ENCODE results near the gene ZIC2.
"Not testable (repeated sequence)": the region's sequence is repeated elsewhere in the genome, so short reads cannot be mapped to it uniquely, and the experiment has no call there.

Gene ZIC2
- total RNA-seq = 0 to 0.14 reads per million in 2 donors

- no peak for DNase-seq
Measured at GRCh38 chr13:99981735-99982035, at the start of gene ZIC2. Gene ZIC2 (plus strand): TSS chr13:99981784. CDS start chr13:99982065, 281 bp downstream.

GRCh38 chr13:99932912-99933311 lies 48.7 kb upstream of the ZIC2 start:
- DNase-seq = no peak

- no peak for DNase-seq
Measured at GRCh38 chr13:99935772-99936171, 45.8 kb upstream of the ZIC2 start.

- DNase-seq = no peak
Measured at GRCh38 chr13:99938635-99939034, 42.9 kb upstream of the ZIC2 start.

GRCh38 chr13:99941086-99941485 lies 40.5 kb upstream of the ZIC2 start:
- no peak for DNase-seq

GRCh38 chr13:99941911-99942310 lies 39.7 kb upstream of the ZIC2 start:
- no peak for DNase-seq

- DNase-seq = no peak
Measured at GRCh38 chr13:99944102-99944501, 37.5 kb upstream of the ZIC2 start.

- no peak for DNase-seq
Measured at GRCh38 chr13:99944606-99945005, 37.0 kb upstream of the ZIC2 start.

GRCh38 chr13:99945515-99945914 lies 36.1 kb upstream of the ZIC2 start:
- DNase-seq = not testable (repeated sequence)

- no peak for DNase-seq
Measured at GRCh38 chr13:99947666-99948065, 33.9 kb upstream of the ZIC2 start.

- DNase-seq = no peak
Measured at GRCh38 chr13:99948411-99948810, 33.2 kb upstream of the ZIC2 start.

GRCh38 chr13:99948907-99949678 lies 32.5 kb upstream of the ZIC2 start:
- DNase-seq = no peak

- DNase-seq = no peak
Measured at GRCh38 chr13:99949679-99950413, 31.7 kb upstream of the ZIC2 start.

GRCh38 chr13:99951666-99952065 lies 29.9 kb upstream of the ZIC2 start:
- not testable (repeated sequence) for DNase-seq

GRCh38 chr13:99953138-99953755 lies 28.3 kb upstream of the ZIC2 start:
- no peak for DNase-seq

- DNase-seq = no peak
Measured at GRCh38 chr13:99955107-99955746, 26.4 kb upstream of the ZIC2 start.

- DNase-seq = no peak
Measured at GRCh38 chr13:99955747-99956472, 25.7 kb upstream of the ZIC2 start.

- DNase-seq = no peak
Measured at GRCh38 chr13:99956473-99957349, 24.9 kb upstream of the ZIC2 start.

GRCh38 chr13:99958406-99959126 lies 23.0 kb upstream of the ZIC2 start:
- no peak for DNase-seq

- DNase-seq = no peak
Measured at GRCh38 chr13:99959127-99959539, 22.5 kb upstream of the ZIC2 start.
